ENCODE results near the gene DCTPP1. TPM values are rescaled to one million over a fixed set of nuclear protein-coding genes. Genes with fewer than 3 reads are reported as not detected.

Gene DCTPP1
- total and polyA plus RNA-seq, 2 of the 13 experiments (the other 11 are each of a cell fraction or from before 2014, with no cell fraction given), result 54.8 to 74.4 TPM

GRCh38 chr16:30437511-30438046, 7.7 kb upstream of the DCTPP1 start (continued):
- TF ChIP-seq PHF21A (CRISPR knock-in tag; IDR thresholded peaks at IDR 0.05) (peak; percentile 77), RELA (CRISPR knock-in tag; IDR thresholded peaks at IDR 0.05) (no peak), JUN (CRISPR knock-in tag; IDR thresholded peaks at IDR 0.05) (peak; percentile 89), KDM4B (CRISPR knock-in tag; IDR thresholded peaks at IDR 0.05) (no peak), SMARCC2 (IDR thresholded peaks at IDR 0.05) (0 out of 2 replicates have a peak, but pooled peaks have one; percentile 24), NFAT5 (CRISPR knock-in tag; IDR thresholded peaks at IDR 0.05) (no peak), NFRKB (IDR thresholded peaks at IDR 0.05) (no peak), SRF (IDR thresholded peaks at IDR 0.05; ENCODE audit: low read depth, low read length) (no peak), ZSCAN22 (CRISPR knock-in tag; IDR thresholded peaks at IDR 0.05) (no peak), ZBTB7B (CRISPR knock-in tag; IDR thresholded peaks at IDR 0.05) (no peak), TFDP2 (CRISPR knock-in tag; IDR thresholded peaks at IDR 0.05) (no peak), REST (IDR thresholded peaks at IDR 0.05; ENCODE audit: borderline replicate concordance in 1 of 2, low read depth in 1 of 2, low read length in 2 of 2) (no peak), ZBTB3 (CRISPR knock-in tag; IDR thresholded peaks at IDR 0.05; ENCODE audit: borderline replicate concordance, low read depth) (peak; percentile 99), FLYWCH1 (CRISPR knock-in tag; IDR thresholded peaks at IDR 0.05) (no peak), ZBTB33 (CRISPR knock-in tag; IDR thresholded peaks at IDR 0.05) (no peak), ZNF124 (CRISPR knock-in tag; IDR thresholded peaks at IDR 0.05) (no peak), ZNF572 (CRISPR knock-in tag; IDR thresholded peaks at IDR 0.05) (no peak)

Data from HepG2 (cell line).